ENCODE results near the gene THSD7B.

GRCh38 chr2:136787970-136788369, 22.6 kb downstream of the THSD7B start:
- TF ChIP-seq POLR2A (IDR thresholded peaks at IDR 0.05) (no peak), CTCF (IDR thresholded peaks at IDR 0.05) (no peak)
